GM20000 (cell line): ENCODE data around the gene TXNDC16.

Experiments used
- DNase-seq: peaks from one replicate; pipeline ENCODE4 v3.0.0; 2012; ENCODE audit warnings: low spot score
- CTCF ChIP-seq: IDR thresholded peaks from 2 replicates; pipeline ENCODE4 v1.5.1; 2012; ENCODE audit warnings: mild to moderate bottlenecking, control low read depth; ENCODE audit errors: extremely low read depth, missing control alignments

TXNDC16 gene

GRCh38 chr14:52405314-52405713 is 147.0 kb downstream of the TXNDC16 start:
- DNase-seq: no peak
- no peak for TF ChIP-seq CTCF

- no peak for DNase-seq
Measured at GRCh38 chr14:52402812-52403526, 149.3 kb downstream of the TXNDC16 start.

GRCh38 chr14:52400846-52401245 is 151.5 kb downstream of the TXNDC16 start:
- DNase-seq: no peak
- no peak for TF ChIP-seq CTCF

More at GRCh38 chr14:52402812-52403526, 149.3 kb downstream of the TXNDC16 start:
- TF ChIP-seq CTCF: no peak

- TF ChIP-seq CTCF: no peak
- DNase-seq: no peak
Measured at GRCh38 chr14:52399921-52400595, 152.2 kb downstream of the TXNDC16 start.

GRCh38 chr14:52399104-52399503 is 153.2 kb downstream of the TXNDC16 start:
- no peak for TF ChIP-seq CTCF
- DNase-seq: no peak

- no peak for DNase-seq
- TF ChIP-seq CTCF: no peak
Measured at GRCh38 chr14:52397844-52398243, 154.5 kb downstream of the TXNDC16 start.

GRCh38 chr14:52395728-52396127 is 156.6 kb downstream of the TXNDC16 start:
- TF ChIP-seq CTCF: no peak
- no peak for DNase-seq
